Psoas muscle (tissue), 8 donors: ENCODE results near the gene SETD1A. TPM values are rescaled to one million over a fixed set of nuclear protein-coding genes. Genes with fewer than 3 reads are reported as not detected.

Experiments used
- ATAC-seq, 4 donors: fragments of 200-7000 bp; cut with Tn5 transposase; one replicate each; pipeline ENCODE4 v1.9.1; 2020; ENCODE audit warnings: moderate library complexity in 3 of 4, mild to moderate bottlenecking in 2 of 4
- DNase-seq, 2 donors: peaks; one replicate each; pipeline ENCODE4 v3.0.0-alpha.2; 2020
- H3K27ac ChIP-seq: fragments of 200-600 bp; one replicate; pipeline ENCODE4 v1.8.0; 2022
- H3K27me3 ChIP-seq, 3 donors: fragments of 200-600 bp in 1 of 3; one replicate each; pipeline versions ENCODE4 v1.6.1 to v1.8.0; 2013 to 2022; ENCODE audit warnings: low read length in 2 of 3, mild to moderate bottlenecking in 2 of 3, moderate library complexity in 1 of 3; ENCODE audit not compliant: insufficient read depth in 3 of 3
- H3K36me3 ChIP-seq, 2 donors: fragments of 200-600 bp in 1 of 2; one replicate each; pipeline versions ENCODE4 v1.6.1 to v1.8.0; 2013 to 2022; ENCODE audit warnings: low read depth in 1 of 2, mild to moderate bottlenecking in 1 of 2, moderate library complexity in 1 of 2; ENCODE audit not compliant: insufficient read depth in 1 of 2
- H3K4me1 ChIP-seq: fragments of 200-600 bp; one replicate; pipeline ENCODE4 v1.8.0; 2022
- H3K4me3 ChIP-seq: fragments of 200-600 bp; one replicate; pipeline ENCODE4 v1.8.0; 2022; ENCODE audit warnings: mild to moderate bottlenecking
- H3K9me3 ChIP-seq: fragments of 200-600 bp; one replicate; pipeline ENCODE4 v1.8.0; 2022
- CTCF ChIP-seq: fragments of 200-600 bp; IDR thresholded peaks from one replicate; pipeline ENCODE4 v1.8.0; 2022; ENCODE audit warnings: antibody characterized with exemption
- WGBS, 3 donors: extraction: QIAGEN DNeasy Blood & Tissue Kit; methylation state at CpG; one replicate each; pipeline versions ENCODE4 v1.1.6 to v1.1.7; 2013; 5-methylcytosine and 5-hydroxymethylcytosine counted together
- intact Hi-C, 2 donors: fragments of 100-400 bp; cut with DNase I; formaldehyde crosslinking; loops; one replicate each; pipeline versions ENCODE4 v1.11.0 to v1.14.2; 2022
- polyA plus RNA-seq, 3 donors: library from polyadenylated mRNA; stranded (reverse); fragments of 200-250 nt; gene quantifications; one replicate each; pipeline ENCODE4 v1.2.3, GENCODE V29; 2013
- total RNA-seq, 4 donors: library from RNA; stranded (reverse); fragmentation: NEBNext Ultra II Directional in 2 of 4; extraction: Animal tissue kit (Norgen Biotek cat#: 25700) in 2 of 4; gene quantifications; one replicate each; pipeline versions ENCODE4 v1.2.1 to v1.2.4, GENCODE V29; 2021 to 2023
- donor health status: healthy with polysubstance abuse.
- donor health status: DM: no; HTN: no; CAD: no; lungs with moderate emphysema.
- donor health status: Bipolar disorder and iron deficiency.
- donor health status: healthy.
- donor health status: DM: yes; HTN: yes; CAD: no.
- donor health status: DM: no; HTN: no; CAD: no.
- donor health status: DM: no; HTN: no; CAD: no.
- donor health status: DM: yes; HTN: yes; CAD: no.

Gene SETD1A
- total and polyA plus RNA-seq, 7 donors, result 7.9 to 19.0 (median 14.9) TPM

DNA sequence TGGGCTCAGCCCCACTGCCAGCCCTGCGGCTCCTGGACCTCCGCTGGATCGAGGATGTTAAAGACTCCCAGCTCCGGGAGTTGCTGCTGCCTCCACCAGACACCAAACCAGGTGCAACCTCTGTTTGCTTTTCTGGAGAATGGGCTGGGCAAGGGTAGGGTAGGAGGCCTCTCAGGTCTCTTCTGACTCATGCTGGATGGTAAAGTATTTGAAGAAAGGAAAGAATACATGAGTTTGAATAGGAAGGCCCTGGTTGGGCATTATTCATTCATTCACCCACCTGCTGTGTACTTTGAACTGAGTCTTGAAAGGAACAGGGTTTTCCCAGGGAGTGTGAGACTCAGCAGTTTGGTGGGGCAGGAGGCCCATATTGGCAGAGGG lies 15.1 kb upstream of the SETD1A start:
- Histone ChIP-seq H3K36me3 (peaks cover 0 to 23% of the 10 kb centered on the region in 2 donors), H3K27ac (peak overlapping the region; percentile 67)

GRCh38 chr16:30944352-30944751 lies 13.2 kb upstream of the SETD1A start:
- Histone ChIP-seq H3K4me1 (peaks cover 11% of the 10 kb centered on the region), H3K9me3 (no peaks in the 10 kb centered on the region), H3K27me3 (no peaks in the 10 kb centered on the region), H3K27ac (no peak overlapping the region), H3K4me3 (no peak overlapping the region), H3K36me3 (peaks cover 0 to 23% of the 10 kb centered on the region in 2 donors)
- TF ChIP-seq CTCF, result no peak
- intact Hi-C loops, result no loop called here
- no peak for ATAC-seq
- DNase-seq, result no peak

More for the DNA sequence above, 15.1 kb upstream of the SETD1A start:
- H3K9me3 ChIP-seq, result no peaks in the 10 kb centered on the region
- no peak overlapping the region for H3K4me3 ChIP-seq
- peaks cover 11% of the 10 kb centered on the region for H3K4me1 ChIP-seq
- intact Hi-C loops, result no loop called here
- ATAC-seq, result no peak
- no peak for TF ChIP-seq CTCF
- no peaks in the 10 kb centered on the region for H3K27me3 ChIP-seq
- DNase-seq, result no peak
- 86 to 91% (median 87%) methylated on average over 4 of the region's 4 CpGs for WGBS, 3 donors

DNA sequence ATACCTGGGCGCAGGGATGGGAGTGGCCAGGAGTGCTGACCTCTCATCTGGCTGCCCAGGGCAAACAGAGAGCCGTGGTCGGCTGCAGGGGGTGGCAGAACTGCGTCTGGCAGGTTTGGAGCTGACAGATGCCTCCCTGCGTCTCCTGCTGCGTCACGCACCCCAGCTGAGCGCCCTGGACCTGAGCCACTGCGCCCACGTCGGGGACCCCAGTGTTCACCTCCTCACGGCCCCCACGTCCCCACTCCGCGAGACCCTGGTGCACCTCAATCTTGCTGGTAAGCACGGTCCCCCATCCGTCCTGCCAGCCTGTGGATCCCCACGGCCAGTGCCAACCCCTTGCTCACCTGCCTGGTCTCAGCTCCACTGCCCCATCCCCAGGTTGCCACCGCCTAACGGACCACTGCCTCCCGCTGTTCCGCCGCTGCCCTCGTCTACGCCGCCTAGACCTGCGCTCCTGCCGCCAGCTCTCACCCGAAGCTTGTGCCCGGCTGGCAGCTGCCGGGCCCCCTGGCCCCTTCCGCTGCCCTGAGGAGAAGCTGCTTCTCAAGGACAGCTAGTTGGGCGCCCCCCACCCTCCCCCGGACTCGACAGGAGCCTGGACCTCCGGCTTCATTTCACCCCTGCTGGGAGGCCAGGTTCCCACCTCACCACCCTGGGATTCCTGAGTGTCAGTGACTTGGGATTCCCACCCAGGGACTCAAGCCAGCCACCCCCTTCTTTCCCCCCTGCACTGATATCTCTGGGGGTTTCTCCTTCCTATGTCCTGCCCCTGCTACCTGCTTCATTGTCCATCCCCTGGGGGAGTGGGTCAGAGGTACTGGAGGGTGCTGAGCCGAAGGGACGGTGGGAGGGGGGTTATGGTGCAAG lies 10.6 kb upstream of the SETD1A start:
- DNase-seq, result no peak
- ATAC-seq, result no peak
- Histone ChIP-seq H3K36me3 (peaks cover 0 to 23% of the 10 kb centered on the region in 2 donors), H3K4me1 (peaks cover 19% of the 10 kb centered on the region), H3K9me3 (no peaks in the 10 kb centered on the region), H3K4me3 (no peak overlapping the region), H3K27ac (no peak overlapping the region), H3K27me3 (no peaks in the 10 kb centered on the region)
- intact Hi-C loops, result no loop called here
- TF ChIP-seq CTCF, result no peak
- 88 to 91% (median 89%) methylated on average over 37 to 38 of the region's 38 CpGs for WGBS, 3 donors

DNA sequence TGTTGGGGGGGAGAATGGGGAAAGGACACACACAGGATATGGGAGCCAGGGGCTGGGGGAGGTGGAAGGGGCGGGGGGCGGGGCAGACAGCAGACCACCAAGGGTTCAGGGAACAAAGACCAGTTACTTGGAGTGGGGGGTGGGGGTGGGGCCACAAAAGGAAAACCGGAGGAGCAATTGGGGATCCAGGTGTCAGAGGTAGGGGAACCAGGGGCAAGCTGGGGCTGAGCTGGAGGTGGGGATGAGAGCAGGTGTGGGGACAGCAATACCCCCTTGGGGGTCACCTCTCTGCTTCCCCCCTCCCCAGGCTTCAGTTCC lies 10.1 kb upstream of the SETD1A start:
- Histone ChIP-seq H3K9me3 (no peaks in the 10 kb centered on the region), H3K27ac (peak overlapping the region; percentile 16), H3K4me1 (peaks cover 14% of the 10 kb centered on the region), H3K27me3 (no peaks in the 10 kb centered on the region), H3K4me3 (no peak overlapping the region), H3K36me3 (peaks cover 0 to 19% of the 10 kb centered on the region in 2 donors)
- ATAC-seq, result no peak
- no peak for DNase-seq
- intact Hi-C loops, result no loop called here
- no peak for TF ChIP-seq CTCF
- WGBS, 3 donors, result 82 to 92% (median 90%) methylated on average over 2 to 3 of the region's 3 CpGs
